Upper lobe of left lung (tissue), 6 donors: ENCODE measurements around the gene MAP1B. TPM values are rescaled to one million over a fixed set of nuclear protein-coding genes. Genes with fewer than 3 reads are reported as not detected.

Experiments
- ATAC-seq, 2 donors: fragments of 200-7000 bp; cut with Tn5 transposase; one replicate each; pipeline ENCODE4 v1.9.1; 2022; ENCODE audit warnings: mild to moderate bottlenecking in 2 of 2, moderate library complexity in 2 of 2; ENCODE audit not compliant: low FRiP score in 2 of 2
- DNase-seq, 2 donors: peaks; one replicate each; pipeline ENCODE4 v3.0.0-alpha.2; 2019 to 2020
- H3K27ac ChIP-seq, 4 donors: fragments of 200-600 bp; sonication (generic); one replicate each; pipeline ENCODE4 v1.5.1; 2016 to 2019
- H3K27me3 ChIP-seq, 4 donors: fragments of 200-600 bp; sonication (generic); one replicate each; pipeline ENCODE4 v1.5.1; 2017 to 2019
- H3K36me3 ChIP-seq, 4 donors: fragments of 200-600 bp; sonication (generic); one replicate each; pipeline ENCODE4 v1.5.1; 2016 to 2019
- H3K4me1 ChIP-seq, 4 donors: fragments of 200-600 bp; sonication (generic); one replicate each; pipeline ENCODE4 v1.5.1; 2018 to 2019
- H3K4me3 ChIP-seq, 4 donors: fragments of 200-600 bp; sonication (generic); one replicate each; pipeline ENCODE4 v1.5.1; 2017 to 2019; ENCODE audit warnings: mild to moderate bottlenecking in 2 of 4, moderate library complexity in 1 of 4
- H3K9me3 ChIP-seq, 4 donors: fragments of 200-600 bp; sonication (generic); one replicate each; pipeline ENCODE4 v1.5.1; 2018 to 2019
- EP300 ChIP-seq, 4 donors: sonication (generic); formaldehyde crosslinking; IDR thresholded peaks; one replicate each; pipeline ENCODE4 v1.5.1; 2017; ENCODE audit warnings: antibody characterized with exemption in 4 of 4, control low read depth in 2 of 4
- POLR2A ChIP-seq, 4 donors: fragments of 450-650 bp; IDR thresholded peaks; one replicate each; pipeline ENCODE4 v1.5.1; 2016 to 2017; ENCODE audit warnings: antibody characterized with exemption in 4 of 4, mild to moderate bottlenecking in 2 of 4
- POLR2AphosphoS5 ChIP-seq, 2 donors: sonication (generic); formaldehyde crosslinking; IDR thresholded peaks; one replicate each; pipeline ENCODE4 v1.5.1; 2017; ENCODE audit warnings: antibody characterized with exemption in 2 of 2
- WGBS, 2 donors: methylation state at CpG; one replicate each; pipeline ENCODE4 v1.1.5; 2017 to 2018; 5-methylcytosine and 5-hydroxymethylcytosine counted together
- total RNA-seq, 6 donors: library from RNA; depleted of rRNA in 4 of 6; stranded (reverse); fragments of >200 nt in 4 of 6; gene quantifications; one replicate each; pipeline versions ENCODE4 v1.1.0 to v1.2.1, GENCODE V29; 2016 to 2021
- TF ChIP-seq, protein P1 (sequence below), 6 experiments: fragments of 450-650 bp in 4 of 6; fragments of 200-600 bp in 2 of 6; sonication (generic) in 2 of 6; IDR thresholded peaks; one replicate each; pipeline ENCODE4 v1.5.1; 2016 to 2019; ENCODE audit warnings: antibody characterized with exemption in 6 of 6
- donor health status: DM: no; HTN: no; CAD: no; lungs with moderate emphysema.
- donor health status: DM: no; HTN: yes; CAD: no; lungs with severe emphysema.

The MAP1B gene
- total RNA-seq, 6 donors from 2014 or later = 21.6 to 59.4 (median 38.0) TPM

DNA sequence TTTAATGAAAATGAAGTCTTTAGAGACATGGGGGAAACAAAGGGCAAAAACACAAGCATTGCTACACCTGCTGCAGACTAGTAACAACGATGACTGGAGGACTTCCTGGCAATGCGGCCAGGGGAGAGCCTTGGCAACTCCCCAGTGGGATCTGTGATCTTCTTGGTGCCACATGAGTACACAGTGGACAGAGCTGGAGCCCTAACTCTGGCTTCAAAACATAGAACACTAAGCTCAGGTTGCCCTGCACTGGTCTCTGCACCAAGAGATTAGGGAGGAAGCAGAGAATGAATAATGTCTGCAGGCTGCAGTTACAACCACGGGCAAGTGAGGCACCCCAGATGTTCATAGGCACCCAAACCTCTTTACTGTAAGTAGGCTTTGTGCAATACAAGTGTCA lies 121.7 kb downstream of the MAP1B start:
- DNase-seq (no peak), ATAC-seq (no peak)
- Histone ChIP-seq H3K27ac (no peak overlapping the region), H3K9me3 (no peaks in the 10 kb centered on the region), H3K4me1 (peaks cover 0 to 13% (median 0%) of the 10 kb centered on the region in 4 donors), H3K36me3 (peaks cover 0 to 44% (median 19%) of the 10 kb centered on the region in 4 donors), H3K27me3 (no peaks in the 10 kb centered on the region), H3K4me3 (no peak overlapping the region)
- WGBS, 2 donors = 61 to 73% methylated on average over 3 of the region's 3 CpGs
- TF ChIP-seq POLR2AphosphoS5 (IDR thresholded peaks at IDR 0.05) = no peak
- no peak for TF ChIP-seq POLR2A (IDR thresholded peaks at IDR 0.05)
- no peak for TF ChIP-seq EP300 (IDR thresholded peaks at IDR 0.05)
- TF ChIP-seq, protein P1, sequence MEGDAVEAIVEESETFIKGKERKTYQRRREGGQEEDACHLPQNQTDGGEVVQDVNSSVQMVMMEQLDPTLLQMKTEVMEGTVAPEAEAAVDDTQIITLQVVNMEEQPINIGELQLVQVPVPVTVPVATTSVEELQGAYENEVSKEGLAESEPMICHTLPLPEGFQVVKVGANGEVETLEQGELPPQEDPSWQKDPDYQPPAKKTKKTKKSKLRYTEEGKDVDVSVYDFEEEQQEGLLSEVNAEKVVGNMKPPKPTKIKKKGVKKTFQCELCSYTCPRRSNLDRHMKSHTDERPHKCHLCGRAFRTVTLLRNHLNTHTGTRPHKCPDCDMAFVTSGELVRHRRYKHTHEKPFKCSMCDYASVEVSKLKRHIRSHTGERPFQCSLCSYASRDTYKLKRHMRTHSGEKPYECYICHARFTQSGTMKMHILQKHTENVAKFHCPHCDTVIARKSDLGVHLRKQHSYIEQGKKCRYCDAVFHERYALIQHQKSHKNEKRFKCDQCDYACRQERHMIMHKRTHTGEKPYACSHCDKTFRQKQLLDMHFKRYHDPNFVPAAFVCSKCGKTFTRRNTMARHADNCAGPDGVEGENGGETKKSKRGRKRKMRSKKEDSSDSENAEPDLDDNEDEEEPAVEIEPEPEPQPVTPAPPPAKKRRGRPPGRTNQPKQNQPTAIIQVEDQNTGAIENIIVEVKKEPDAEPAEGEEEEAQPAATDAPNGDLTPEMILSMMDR (IDR thresholded peaks at IDR 0.05) = no peak

DNA sequence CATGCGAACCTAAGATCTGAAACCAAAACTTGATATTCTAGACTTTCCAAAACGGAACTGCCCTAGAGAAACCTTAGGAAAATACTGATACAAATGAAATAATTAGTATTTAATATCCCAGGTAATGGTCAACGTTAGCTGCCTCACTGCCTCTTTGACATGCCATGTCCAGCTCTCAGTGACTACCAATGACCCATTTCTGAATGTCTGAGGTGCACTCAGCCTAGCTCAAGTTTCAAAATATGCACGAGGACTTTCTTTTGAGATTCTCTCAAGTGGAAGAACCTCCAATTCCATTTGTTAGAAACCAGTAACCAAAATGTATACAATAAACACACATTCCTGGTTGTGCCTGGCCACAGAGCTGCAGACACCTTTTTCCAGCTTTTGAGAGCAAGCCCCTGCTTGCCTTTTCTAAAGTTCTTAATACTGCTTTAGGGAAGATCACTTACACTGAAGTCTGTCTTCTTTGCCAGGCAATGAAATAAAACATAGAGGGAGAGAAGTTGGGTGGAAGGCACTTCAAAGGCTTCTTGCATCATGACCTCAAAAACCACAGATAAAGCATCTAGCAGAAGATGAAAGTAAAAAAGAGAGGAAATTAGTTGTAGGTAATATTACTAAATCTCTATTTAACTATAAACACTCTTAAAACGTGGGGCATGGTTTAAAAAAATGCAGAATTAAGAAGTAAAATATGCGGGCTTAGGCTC lies 124.9 kb downstream of the MAP1B start:
- DNase-seq (no peak), ATAC-seq (no peak)
- H3K4me1 ChIP-seq = peaks cover 0 to 23% (median 3%) of the 10 kb centered on the region in 4 donors
- H3K27me3 ChIP-seq = no peaks in the 10 kb centered on the region
- no peak overlapping the region for H3K4me3 ChIP-seq
- TF ChIP-seq, protein P1 (IDR thresholded peaks at IDR 0.05) = no peak
- TF ChIP-seq EP300 (IDR thresholded peaks at IDR 0.05) = no peak
- TF ChIP-seq POLR2A (IDR thresholded peaks at IDR 0.05) = no peak
- no peak for TF ChIP-seq POLR2AphosphoS5 (IDR thresholded peaks at IDR 0.05)
- peaks cover 0 to 27% (median 0%) of the 10 kb centered on the region in 4 donors for H3K36me3 ChIP-seq
- H3K27ac ChIP-seq = no peak overlapping the region
- no peaks in the 10 kb centered on the region for H3K9me3 ChIP-seq
- WGBS, 2 donors = 65 to 67% methylated on average over 6 of the region's 6 CpGs

DNA sequence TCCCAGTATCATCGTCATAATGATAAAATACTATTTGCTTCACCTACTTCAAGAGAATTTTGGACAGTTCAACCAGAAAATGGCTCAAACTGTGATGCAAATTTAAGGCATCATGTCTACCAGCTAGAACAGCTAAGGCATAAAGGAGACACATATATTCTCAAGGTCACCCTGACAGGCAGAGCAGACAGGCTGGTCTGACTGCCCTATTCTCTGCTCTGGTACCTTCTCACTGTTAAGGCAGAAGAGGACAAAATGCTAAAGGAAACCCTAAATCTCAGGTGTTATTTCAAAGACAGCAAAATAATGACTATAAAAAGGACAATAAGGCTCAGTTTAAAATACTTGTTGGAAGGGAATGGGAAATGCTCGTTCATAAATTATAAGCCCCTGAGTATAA lies 125.6 kb downstream of the MAP1B start:
- H3K36me3 ChIP-seq = peaks cover 0 to 27% (median 2%) of the 10 kb centered on the region in 4 donors
- 92 to 93% methylated on average over 2 of the region's 2 CpGs for whole genome bisulfite sequencing, 2 donors
- ATAC-seq (no peak), DNase-seq (no peak)
- no peaks in the 10 kb centered on the region for H3K9me3 ChIP-seq
- no peaks in the 10 kb centered on the region for H3K27me3 ChIP-seq
- no peak overlapping the region for H3K4me3 ChIP-seq
- TF ChIP-seq EP300 (IDR thresholded peaks at IDR 0.05) (no peak), POLR2AphosphoS5 (IDR thresholded peaks at IDR 0.05) (no peak), POLR2A (IDR thresholded peaks at IDR 0.05) (no peak)
- TF ChIP-seq, protein P1 (IDR thresholded peaks at IDR 0.05) = no peak
- H3K4me1 ChIP-seq = peaks cover 0 to 23% (median 3%) of the 10 kb centered on the region in 4 donors
- H3K27ac ChIP-seq = no peak overlapping the region

DNA sequence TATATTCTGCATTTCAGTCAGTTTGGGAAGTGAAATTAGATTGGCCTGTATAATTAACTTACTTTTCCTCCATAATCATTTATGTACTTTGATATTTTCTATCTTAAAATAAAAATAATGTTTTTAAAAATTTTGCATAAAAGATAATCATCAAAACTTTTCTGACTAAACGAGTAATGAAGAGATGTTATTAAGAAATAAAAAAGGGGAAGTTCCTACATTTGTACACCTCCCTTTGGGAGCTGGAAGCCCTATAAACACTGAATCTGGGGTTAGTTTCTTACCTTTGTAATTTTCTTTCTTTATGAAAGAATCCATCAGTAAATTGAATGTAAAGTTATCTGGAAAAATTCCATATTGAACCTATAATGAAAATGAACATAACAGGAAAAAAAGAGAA lies 126.6 kb downstream of the MAP1B start:
- DNase-seq (no peak), ATAC-seq (no peak)
- H3K27me3 ChIP-seq = no peaks in the 10 kb centered on the region
- no peak overlapping the region for H3K4me3 ChIP-seq
- H3K36me3 ChIP-seq = peaks cover 0 to 26% (median 2%) of the 10 kb centered on the region in 4 donors
- 59 to 73% methylated on average over 1 of the region's 1 CpG for WGBS, 2 donors
- no peak overlapping the region for H3K27ac ChIP-seq
- H3K9me3 ChIP-seq = no peaks in the 10 kb centered on the region
- no peak for TF ChIP-seq POLR2AphosphoS5 (IDR thresholded peaks at IDR 0.05)
- peaks cover 0 to 23% (median 3%) of the 10 kb centered on the region in 4 donors for H3K4me1 ChIP-seq

DNA sequence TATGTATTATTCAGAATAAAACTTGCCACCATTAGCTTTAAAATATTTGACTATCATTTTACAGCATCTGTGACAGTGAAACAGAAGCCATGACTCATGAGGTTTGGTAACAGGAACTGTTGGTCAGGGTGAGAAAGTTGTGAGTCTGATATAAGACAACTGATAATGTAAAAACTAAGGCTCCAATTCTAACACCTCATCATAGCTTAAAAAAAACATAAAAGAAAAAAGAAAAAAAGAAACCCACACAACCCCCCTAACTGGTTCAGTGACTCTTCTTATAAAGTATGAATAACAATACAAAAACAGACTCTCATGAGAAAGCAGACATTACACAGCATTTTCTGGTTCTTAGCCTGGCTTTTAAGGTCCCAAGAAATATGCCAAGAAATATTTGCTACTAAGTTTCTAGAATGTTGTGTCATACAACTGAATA lies 127.0 kb downstream of the MAP1B start:
- Histone ChIP-seq H3K9me3 (no peaks in the 10 kb centered on the region), H3K36me3 (peaks cover 0 to 26% (median 2%) of the 10 kb centered on the region in 4 donors), H3K27ac (no peak overlapping the region), H3K4me3 (no peak overlapping the region), H3K4me1 (peaks cover 0 to 23% (median 3%) of the 10 kb centered on the region in 4 donors), H3K27me3 (no peaks in the 10 kb centered on the region)
- TF ChIP-seq, protein P1 (IDR thresholded peaks at IDR 0.05) = no peak
- no peak for DNase-seq
- peak in 1 of 2 donors; percentile 64 for ATAC-seq
